ENCODE measurements around the gene CLEC16A. TPM values are rescaled to one million over a fixed set of nuclear protein-coding genes. Genes with fewer than 3 reads are reported as not detected.

Gene CLEC16A
- total RNA-seq, 4 donors from 2014 or later: 7.6 to 65.6 (median 28.0) TPM

DNA sequence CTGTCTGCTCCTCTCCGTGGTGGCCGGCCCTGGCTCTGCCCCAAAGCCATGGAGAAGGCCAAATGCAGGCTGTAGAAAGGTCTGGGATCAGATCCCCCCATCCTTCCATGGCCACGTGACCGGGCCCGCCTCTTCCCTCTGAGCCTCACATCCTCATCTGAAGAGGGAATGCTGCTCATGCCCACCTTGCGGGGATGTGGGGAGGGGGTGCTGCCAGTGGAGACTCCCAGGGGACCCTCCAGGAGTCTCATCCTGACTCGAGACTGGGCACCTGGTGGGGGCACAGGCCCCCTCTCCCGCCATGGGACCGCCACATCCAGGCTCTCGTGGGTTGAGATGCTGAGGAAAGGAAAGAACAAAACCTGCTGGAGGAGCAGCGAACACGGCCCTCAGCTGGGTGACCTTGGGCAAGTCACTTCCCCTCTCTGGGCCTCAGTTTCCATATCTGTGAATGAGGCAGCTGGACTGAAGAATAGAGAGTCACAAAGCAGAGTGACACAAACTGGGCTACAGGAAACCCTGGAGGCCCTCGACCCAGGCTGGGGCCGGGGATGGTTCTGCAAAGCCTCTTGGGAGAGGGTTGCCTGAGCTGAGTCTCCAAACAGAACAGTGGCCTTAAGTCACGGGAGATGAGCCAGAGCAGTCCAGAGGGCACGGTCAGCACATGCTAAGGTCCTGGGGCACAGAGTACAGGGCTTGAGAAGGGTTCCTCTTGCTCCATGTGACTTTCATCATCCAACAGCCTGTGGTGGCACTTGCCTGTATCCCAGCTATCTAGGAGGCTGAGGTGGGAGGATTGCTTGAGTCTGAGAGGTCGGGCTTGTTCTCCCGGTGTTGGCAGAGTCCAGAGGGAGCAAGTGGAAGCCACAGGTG, 281.5 kb downstream of the CLEC16A start:
- intact Hi-C loops (cut with DNase I; ENCODE audit: low total_unique reads): no loop called here
- H3K36me3 ChIP-seq: no peaks in the 10 kb centered on the region
- H3K27me3 ChIP-seq: no peaks in the 10 kb centered on the region
- no peak overlapping the region for H3K4me3 ChIP-seq
- H3K27ac ChIP-seq: no peak overlapping the region
- no peaks in the 10 kb centered on the region for H3K9me3 ChIP-seq
- TF ChIP-seq, protein P1, sequence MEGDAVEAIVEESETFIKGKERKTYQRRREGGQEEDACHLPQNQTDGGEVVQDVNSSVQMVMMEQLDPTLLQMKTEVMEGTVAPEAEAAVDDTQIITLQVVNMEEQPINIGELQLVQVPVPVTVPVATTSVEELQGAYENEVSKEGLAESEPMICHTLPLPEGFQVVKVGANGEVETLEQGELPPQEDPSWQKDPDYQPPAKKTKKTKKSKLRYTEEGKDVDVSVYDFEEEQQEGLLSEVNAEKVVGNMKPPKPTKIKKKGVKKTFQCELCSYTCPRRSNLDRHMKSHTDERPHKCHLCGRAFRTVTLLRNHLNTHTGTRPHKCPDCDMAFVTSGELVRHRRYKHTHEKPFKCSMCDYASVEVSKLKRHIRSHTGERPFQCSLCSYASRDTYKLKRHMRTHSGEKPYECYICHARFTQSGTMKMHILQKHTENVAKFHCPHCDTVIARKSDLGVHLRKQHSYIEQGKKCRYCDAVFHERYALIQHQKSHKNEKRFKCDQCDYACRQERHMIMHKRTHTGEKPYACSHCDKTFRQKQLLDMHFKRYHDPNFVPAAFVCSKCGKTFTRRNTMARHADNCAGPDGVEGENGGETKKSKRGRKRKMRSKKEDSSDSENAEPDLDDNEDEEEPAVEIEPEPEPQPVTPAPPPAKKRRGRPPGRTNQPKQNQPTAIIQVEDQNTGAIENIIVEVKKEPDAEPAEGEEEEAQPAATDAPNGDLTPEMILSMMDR (IDR thresholded peaks at IDR 0.05): no peak
- TF ChIP-seq POLR2A (IDR thresholded peaks at IDR 0.05): no peak
- no peak for DNase-seq
- no peaks in the 10 kb centered on the region for H3K4me1 ChIP-seq

DNA sequence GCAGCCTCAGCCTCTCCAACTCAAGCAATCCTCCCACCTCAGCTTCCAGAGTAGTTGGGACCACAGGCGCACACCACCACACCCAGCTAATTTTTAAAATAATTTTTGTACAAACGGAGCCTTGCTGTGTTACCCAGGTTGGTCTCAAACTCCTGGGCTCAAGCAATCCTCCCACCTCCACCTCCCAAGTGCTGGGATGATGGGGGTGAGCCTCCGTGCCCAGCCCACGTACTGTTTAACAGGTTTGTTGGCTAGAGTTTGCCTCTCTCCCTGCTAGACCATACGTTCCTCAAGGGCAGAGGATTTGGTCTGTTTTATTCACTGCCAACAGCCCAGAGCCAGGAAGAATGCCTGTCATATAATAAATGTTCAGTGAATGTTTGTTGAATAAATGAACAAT, 285.1 kb downstream of the CLEC16A start:
- Histone ChIP-seq H3K4me3 (no peak overlapping the region), H3K27ac (no peak overlapping the region), H3K36me3 (no peaks in the 10 kb centered on the region), H3K27me3 (no peaks in the 10 kb centered on the region), H3K4me1 (no peaks in the 10 kb centered on the region), H3K9me3 (no peaks in the 10 kb centered on the region)
- TF ChIP-seq POLR2A (IDR thresholded peaks at IDR 0.05): no peak
- TF ChIP-seq, protein P1 (IDR thresholded peaks at IDR 0.05): no peak
- DNase-seq: no peak
- intact Hi-C loops (cut with DNase I; ENCODE audit: low total_unique reads): no loop called here

DNA sequence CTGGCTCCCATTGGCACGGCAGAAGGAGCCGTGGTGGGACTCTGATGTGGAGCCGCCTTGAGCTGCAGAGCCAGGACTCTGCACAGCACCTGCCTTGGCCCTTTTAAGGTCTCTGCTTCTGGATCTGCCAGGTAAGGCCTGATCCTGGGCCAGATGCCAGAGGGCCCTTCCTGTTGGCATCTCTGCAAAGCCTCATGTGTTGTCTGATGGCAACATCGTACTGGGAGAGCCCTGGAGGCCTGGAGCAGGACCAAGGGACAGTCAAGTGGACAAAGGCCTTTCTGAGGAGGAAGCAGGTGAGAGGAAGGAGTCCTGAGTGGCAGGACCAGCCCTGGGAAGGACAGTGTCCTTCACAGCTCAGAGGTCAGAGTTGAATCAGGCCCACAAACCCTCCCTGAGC, 285.5 kb downstream of the CLEC16A start:
- no peak overlapping the region for H3K27ac ChIP-seq
- H3K36me3 ChIP-seq: no peaks in the 10 kb centered on the region
- H3K4me1 ChIP-seq: no peaks in the 10 kb centered on the region
- H3K4me3 ChIP-seq: no peak overlapping the region
- DNase-seq: no peak
- TF ChIP-seq, protein P1 (IDR thresholded peaks at IDR 0.05): no peak
- TF ChIP-seq POLR2A (IDR thresholded peaks at IDR 0.05): no peak
- no peaks in the 10 kb centered on the region for H3K9me3 ChIP-seq
- H3K27me3 ChIP-seq: no peaks in the 10 kb centered on the region
- intact Hi-C loops (cut with DNase I; ENCODE audit: low total_unique reads): no loop called here

DNA sequence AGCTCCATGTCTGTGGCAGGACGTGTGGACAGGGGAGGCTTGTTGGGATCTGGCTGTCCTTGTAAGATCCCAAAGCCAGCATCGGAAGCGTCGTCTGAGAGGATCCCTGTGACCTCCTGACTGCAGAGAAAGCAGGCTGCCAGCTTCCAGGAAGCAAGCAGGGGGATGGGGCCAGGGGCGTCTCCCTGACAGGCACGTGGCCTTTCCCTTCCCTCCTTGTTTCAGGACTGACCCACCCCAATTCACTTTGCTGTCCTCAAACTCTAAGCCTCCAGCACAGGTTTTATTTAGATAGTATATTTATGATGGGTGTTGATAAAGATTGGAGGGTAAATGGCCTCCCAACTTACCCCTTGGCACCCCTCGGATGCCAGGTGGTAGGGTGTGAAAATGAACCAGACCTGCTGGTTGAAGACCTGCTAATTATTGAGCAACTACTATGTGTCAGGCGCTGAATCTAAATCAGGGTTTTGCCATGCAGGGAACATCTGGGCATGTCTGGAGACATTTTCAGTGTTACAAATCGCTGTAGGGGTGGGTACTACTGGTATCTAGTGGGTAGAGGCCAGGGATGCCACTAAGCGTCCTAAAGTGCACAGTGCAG, 287.1 kb downstream of the CLEC16A start:
- H3K4me1 ChIP-seq: no peaks in the 10 kb centered on the region
- no peaks in the 10 kb centered on the region for H3K9me3 ChIP-seq
- H3K4me3 ChIP-seq: no peak overlapping the region
- H3K36me3 ChIP-seq: no peaks in the 10 kb centered on the region
- no peaks in the 10 kb centered on the region for H3K27me3 ChIP-seq
- intact Hi-C loops (cut with DNase I; ENCODE audit: low total_unique reads): no loop called here
- H3K27ac ChIP-seq: no peak overlapping the region
- no peak for DNase-seq
- no peak for TF ChIP-seq POLR2A (IDR thresholded peaks at IDR 0.05)
- TF ChIP-seq, protein P1 (IDR thresholded peaks at IDR 0.05): no peak

Other genes starting within 250 kb of the CLEC16A start
- under 1 TPM in 1 of 4 donors, not detected in 3; 0.62 TPM for gene TEKT5, start 249.6 kb upstream of the CLEC16A start, total RNA-seq
- gene NUBP1, start 200.7 kb upstream of the CLEC16A start, total RNA-seq: 10 to 100 TPM; 13.8 to 46.2 (median 26.7) TPM
- gene TVP23A, start 125.8 kb upstream of the CLEC16A start, total RNA-seq: 1 to 10 TPM in 2 of 4 donors, under 1 TPM in 1, not detected in 1; 0.29 to 8.0 (median 7.6) TPM
- gene CIITA, start 67.4 kb upstream of the CLEC16A start, total RNA-seq: 10 to 100 TPM in 2 of 4 donors, 1 to 10 TPM in 2; 7.1 to 48.3 (median 18.8) TPM
- 10 to 100 TPM; 15.6 to 70.2 (median 42.6) TPM for gene DEXI, start 2.1 kb upstream of the CLEC16A start, total RNA-seq